Sigmoid colon (tissue), 7 donors: ENCODE measurements around the gene TP73. TPM values are rescaled to one million over a fixed set of nuclear protein-coding genes. Genes with fewer than 3 reads are reported as not detected.

ENCODE experiments used
- DNase-seq: peaks from one replicate; pipeline ENCODE4 v3.0.0-alpha.2; 2019
- H3K27ac ChIP-seq, 4 donors: fragments of 200-600 bp; sonication (generic); one replicate each; pipeline ENCODE4 v1.5.1; 2016 to 2019; ENCODE audit warnings: mild to moderate bottlenecking in 1 of 4
- H3K27me3 ChIP-seq, 3 donors: fragments of 200-600 bp; sonication (generic); one replicate each; pipeline ENCODE4 v1.5.1; 2019; ENCODE audit warnings: mild to moderate bottlenecking in 1 of 3
- H3K36me3 ChIP-seq, 4 donors: fragments of 200-600 bp; sonication (generic); one replicate each; pipeline ENCODE4 v1.5.1; 2016 to 2019
- H3K4me1 ChIP-seq, 4 donors: fragments of 200-600 bp; sonication (generic); one replicate each; pipeline ENCODE4 v1.5.1; 2017 to 2019
- H3K4me3 ChIP-seq, 4 donors: fragments of 200-600 bp; sonication (generic); one replicate each; pipeline ENCODE4 v1.5.1; 2017 to 2019; ENCODE audit warnings: mild to moderate bottlenecking in 2 of 4, moderate library complexity in 1 of 4
- H3K9me3 ChIP-seq, 4 donors: fragments of 200-600 bp in 3 of 4; sonication (generic) in 3 of 4; one replicate each; pipeline versions ENCODE4 v1.5.1 to v1.6.1; 2013 to 2019
- EP300 ChIP-seq, 4 donors: sonication (generic); formaldehyde crosslinking; IDR thresholded peaks; one replicate each; pipeline ENCODE4 v1.6.1; 2017; ENCODE audit warnings: antibody characterized with exemption in 4 of 4
- POLR2A ChIP-seq, 2 donors: fragments of 450-650 bp; IDR thresholded peaks; one replicate each; pipeline ENCODE4 v1.6.1; 2016; ENCODE audit warnings: antibody characterized with exemption in 2 of 2, mild to moderate bottlenecking in 2 of 2, moderate library complexity in 2 of 2
- POLR2AphosphoS5 ChIP-seq, 4 donors: sonication (generic); formaldehyde crosslinking; IDR thresholded peaks; one replicate each; pipeline ENCODE4 v1.6.1; 2017; ENCODE audit warnings: antibody characterized with exemption in 4 of 4
- WGBS, 2 donors: extraction: QIAGEN DNeasy Blood & Tissue Kit; methylation state at CpG; one replicate each; pipeline ENCODE4 v1.1.7; 2013; 5-methylcytosine and 5-hydroxymethylcytosine counted together
- intact Hi-C: fragments of 100-400 bp; cut with DNase I; formaldehyde crosslinking; loops from one replicate; pipeline ENCODE4 v1.15.1; 2023
- polyA plus RNA-seq, 3 donors: library from polyadenylated mRNA; stranded (reverse); fragments of 200-250 nt; gene quantifications; one replicate each; pipeline ENCODE4 v1.2.3, GENCODE V29; 2013
- total RNA-seq, 4 donors: library from RNA; depleted of rRNA; stranded (reverse); fragments of >200 nt; gene quantifications; one replicate each; pipeline ENCODE4 v1.1.0, GENCODE V29; 2016
- TF ChIP-seq, protein P1 (sequence below), 4 experiments: fragments of 450-650 bp in 3 of 4; fragments of 200-600 bp in 1 of 4; IDR thresholded peaks; one replicate each; pipeline ENCODE4 v1.5.1; 2016 to 2019; ENCODE audit warnings: antibody characterized with exemption in 4 of 4, mild to moderate bottlenecking in 3 of 4, moderate library complexity in 2 of 4
- donor health status: healthy with polysubstance abuse.
- donor health status: Bipolar disorder and iron deficiency.
- donor health status: healthy.

The TP73 gene
- total and polyA plus RNA-seq, 7 donors, result 0.22 to 0.69 TPM; not detected in 5

- Histone ChIP-seq H3K36me3 (no peaks in the 10 kb centered on the region), H3K4me3 (no peak overlapping the region), H3K27ac (no peak overlapping the region), H3K9me3 (no peaks in the 10 kb centered on the region), H3K4me1 (peaks cover 0 to 27% (median 24%) of the 10 kb centered on the region in 4 donors), H3K27me3 (no peaks in the 10 kb centered on the region)
- intact Hi-C loops, result no loop called here
- TF ChIP-seq, protein P1, sequence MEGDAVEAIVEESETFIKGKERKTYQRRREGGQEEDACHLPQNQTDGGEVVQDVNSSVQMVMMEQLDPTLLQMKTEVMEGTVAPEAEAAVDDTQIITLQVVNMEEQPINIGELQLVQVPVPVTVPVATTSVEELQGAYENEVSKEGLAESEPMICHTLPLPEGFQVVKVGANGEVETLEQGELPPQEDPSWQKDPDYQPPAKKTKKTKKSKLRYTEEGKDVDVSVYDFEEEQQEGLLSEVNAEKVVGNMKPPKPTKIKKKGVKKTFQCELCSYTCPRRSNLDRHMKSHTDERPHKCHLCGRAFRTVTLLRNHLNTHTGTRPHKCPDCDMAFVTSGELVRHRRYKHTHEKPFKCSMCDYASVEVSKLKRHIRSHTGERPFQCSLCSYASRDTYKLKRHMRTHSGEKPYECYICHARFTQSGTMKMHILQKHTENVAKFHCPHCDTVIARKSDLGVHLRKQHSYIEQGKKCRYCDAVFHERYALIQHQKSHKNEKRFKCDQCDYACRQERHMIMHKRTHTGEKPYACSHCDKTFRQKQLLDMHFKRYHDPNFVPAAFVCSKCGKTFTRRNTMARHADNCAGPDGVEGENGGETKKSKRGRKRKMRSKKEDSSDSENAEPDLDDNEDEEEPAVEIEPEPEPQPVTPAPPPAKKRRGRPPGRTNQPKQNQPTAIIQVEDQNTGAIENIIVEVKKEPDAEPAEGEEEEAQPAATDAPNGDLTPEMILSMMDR (IDR thresholded peaks at IDR 0.05), result no peak
- TF ChIP-seq EP300 (IDR thresholded peaks at IDR 0.05) (no peak), POLR2AphosphoS5 (IDR thresholded peaks at IDR 0.05) (no peak), POLR2A (IDR thresholded peaks at IDR 0.05) (no peak)
- no peak for DNase-seq
- WGBS, 2 donors, result 88 to 89% methylated on average over 16 of the region's 16 CpGs
Observed at GRCh38 chr1:3770047-3770765, 117.9 kb downstream of the TP73 start.

DNA sequence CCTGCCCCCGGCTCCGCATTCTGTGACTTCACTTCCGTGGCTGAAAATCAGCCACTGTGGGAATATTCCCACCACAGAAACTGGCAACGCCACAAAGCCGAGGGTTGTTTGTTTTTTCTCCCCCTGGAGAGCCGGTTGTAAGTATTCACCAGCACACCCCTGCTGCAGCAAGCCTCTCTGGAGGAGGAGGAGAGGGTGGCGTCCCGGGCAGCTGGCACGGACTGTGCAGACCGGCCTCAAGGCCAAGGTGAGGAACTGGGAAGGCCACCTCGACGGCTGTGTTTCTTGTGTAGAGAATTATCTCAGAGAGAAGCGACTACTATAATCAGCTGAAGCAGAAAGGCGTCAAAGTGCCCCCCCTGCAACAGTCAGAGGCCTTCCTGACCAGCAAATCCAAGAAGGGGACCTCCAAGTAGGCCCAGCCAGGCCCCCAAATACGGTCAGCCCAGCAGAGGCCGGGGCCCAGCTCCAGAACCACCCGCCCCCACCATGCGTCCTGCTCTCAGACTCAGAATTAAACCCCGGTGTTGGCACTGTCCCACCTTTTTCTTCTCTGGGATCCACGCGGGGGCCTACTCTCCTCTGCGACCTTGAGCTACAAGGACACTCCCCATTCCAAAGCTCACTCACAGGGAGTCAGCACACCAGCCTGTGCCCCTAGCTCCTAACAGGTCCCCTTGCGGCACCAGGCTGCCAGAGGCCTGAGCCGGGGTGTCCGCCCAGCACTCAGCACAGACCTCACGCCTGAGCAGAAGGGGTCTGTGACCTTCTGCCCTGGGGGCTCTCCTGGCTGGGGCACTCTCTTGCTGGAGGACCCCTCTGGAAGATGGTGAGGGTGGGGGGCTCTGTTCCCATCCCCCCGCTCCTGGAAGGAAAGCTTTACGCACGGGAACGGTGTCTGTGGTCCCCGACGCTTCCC lies 119.1 kb downstream of the TP73 start:
- H3K4me1 ChIP-seq, result peaks cover 0 to 38% (median 32%) of the 10 kb centered on the region in 4 donors

GRCh38 chr1:3772027-3772714 lies 119.9 kb downstream of the TP73 start:
- 1 to 2% methylated on average over 61 of the region's 61 CpGs for WGBS, 2 donors
- Histone ChIP-seq H3K27me3 (no peaks in the 10 kb centered on the region), H3K4me1 (peaks cover 0 to 39% (median 32%) of the 10 kb centered on the region in 4 donors), H3K9me3 (no peaks in the 10 kb centered on the region), H3K36me3 (no peaks in the 10 kb centered on the region), H3K27ac (peak overlapping the region; percentile 68 to 89 (median 84)), H3K4me3 (peak overlapping the region; percentile 47 to 86 (median 68))
- DNase-seq, result peak; percentile 97
- intact Hi-C loops, result loop anchor here (2.0 kb wide), 2 partner anchors 25 kb away; partner anchors contain the start of gene LRRC47
- peak; percentile 46 to 68 (median 54) for TF ChIP-seq POLR2AphosphoS5 (IDR thresholded peaks at IDR 0.05)
- TF ChIP-seq EP300 (IDR thresholded peaks at IDR 0.05), result no peak

More for the DNA sequence above, 119.1 kb downstream of the TP73 start:
- Histone ChIP-seq H3K9me3 (no peaks in the 10 kb centered on the region), H3K36me3 (no peaks in the 10 kb centered on the region), H3K4me3 (peak overlapping the region; percentile 47 to 86 (median 68)), H3K27ac (peak overlapping the region; percentile 43 to 89 (median 70)), H3K27me3 (no peaks in the 10 kb centered on the region)
- 40 to 59% methylated on average over 32 of the region's 32 CpGs for WGBS, 2 donors
- TF ChIP-seq, protein P1 (IDR thresholded peaks at IDR 0.05), result no peak
- TF ChIP-seq EP300 (IDR thresholded peaks at IDR 0.05) (no peak), POLR2A (IDR thresholded peaks at IDR 0.05) (no peak), POLR2AphosphoS5 (IDR thresholded peaks at IDR 0.05) (no peak)
- intact Hi-C loops, result loop anchor here (2.0 kb wide), 2 partner anchors 25 kb away; partner anchors contain the start of gene LRRC47
- no peak for DNase-seq

DNA sequence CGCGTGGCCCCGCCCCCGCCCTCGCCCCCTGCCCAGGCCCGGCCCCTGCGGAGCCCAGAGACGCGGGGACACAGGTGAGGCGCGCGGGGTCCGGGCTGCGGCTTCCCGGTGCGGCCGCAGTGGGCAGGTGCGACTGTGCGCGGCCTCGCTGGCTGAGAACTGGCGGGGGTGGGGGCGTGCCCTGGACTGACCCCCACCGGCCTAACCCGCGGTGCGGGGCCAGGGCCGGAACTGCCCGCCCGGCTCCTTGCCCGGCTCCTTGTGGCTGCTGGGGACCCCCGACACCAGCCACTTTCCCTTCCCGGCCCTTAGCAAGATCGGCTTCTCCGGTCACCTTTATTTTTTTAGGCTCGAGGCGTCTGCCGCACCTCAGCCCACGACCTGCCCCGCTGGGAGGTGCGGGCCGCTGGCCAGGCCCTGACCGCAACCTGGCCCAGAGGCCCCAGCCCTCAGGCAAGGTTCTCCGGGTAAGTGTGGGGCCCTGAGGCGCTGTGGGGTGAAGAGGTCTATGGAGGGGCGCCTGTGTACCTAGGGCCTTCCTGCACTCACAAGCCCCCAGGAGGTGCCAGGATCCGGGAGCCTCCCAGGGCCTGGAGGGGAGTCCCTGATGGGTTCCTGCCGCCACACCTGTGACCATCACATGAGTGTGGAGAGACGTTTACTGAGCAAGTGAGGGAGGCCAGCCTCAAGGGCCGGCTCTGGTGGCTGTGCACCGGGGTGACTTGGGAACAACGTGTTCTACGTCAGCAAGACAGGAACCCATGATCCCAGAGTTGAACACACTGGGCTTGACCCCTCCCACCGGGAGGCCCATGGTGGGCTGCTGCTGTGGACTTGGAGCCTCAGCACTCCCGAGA lies 120.6 kb downstream of the TP73 start, which contains the start of gene SMIM1:
Gene SMIM1 (plus strand): TSS at position 35 of the 857 bp plus-strand sequence. CDS start 2,625 bp downstream, outside the sequence.
- 5 to 13% methylated on average over 55 of the region's 55 CpGs for WGBS, 2 donors

More for the DNA sequence above, 120.6 kb downstream of the TP73 start, which contains the start of gene SMIM1:
- H3K27ac ChIP-seq, result peak within 1 kb of the TSS; percentile 68 to 89 (median 84)
- peak within 1 kb of the TSS; percentile 47 to 86 (median 68) for H3K4me3 ChIP-seq
- intact Hi-C loops, result loop anchor here (2.0 kb wide), 2 partner anchors 24 to 26 kb away; partner anchors contain the start of gene LRRC47
- TF ChIP-seq EP300 (IDR thresholded peaks at IDR 0.05), result no peak
- TF ChIP-seq, protein P1 (IDR thresholded peaks at IDR 0.05), result no peak
- no peak for TF ChIP-seq POLR2A (IDR thresholded peaks at IDR 0.05)
- TF ChIP-seq POLR2AphosphoS5 (IDR thresholded peaks at IDR 0.05), result peak in 1 of 4 donors; percentile 30
- peak; percentile 74 for DNase-seq
- H3K36me3 ChIP-seq, result no peaks in the 10 kb centered on the region
- H3K4me1 ChIP-seq, result peaks cover 0 to 39% (median 32%) of the 10 kb centered on the region in 4 donors
- H3K27me3 ChIP-seq, result no peaks in the 10 kb centered on the region
- H3K9me3 ChIP-seq, result no peaks in the 10 kb centered on the region
